Measurements from ENCODE around the gene DMGDH.
"Not testable (repeated sequence)": the region's sequence is repeated elsewhere in the genome, so short reads cannot be mapped to it uniquely, and the experiment has no call there.

Gene DMGDH

DNA sequence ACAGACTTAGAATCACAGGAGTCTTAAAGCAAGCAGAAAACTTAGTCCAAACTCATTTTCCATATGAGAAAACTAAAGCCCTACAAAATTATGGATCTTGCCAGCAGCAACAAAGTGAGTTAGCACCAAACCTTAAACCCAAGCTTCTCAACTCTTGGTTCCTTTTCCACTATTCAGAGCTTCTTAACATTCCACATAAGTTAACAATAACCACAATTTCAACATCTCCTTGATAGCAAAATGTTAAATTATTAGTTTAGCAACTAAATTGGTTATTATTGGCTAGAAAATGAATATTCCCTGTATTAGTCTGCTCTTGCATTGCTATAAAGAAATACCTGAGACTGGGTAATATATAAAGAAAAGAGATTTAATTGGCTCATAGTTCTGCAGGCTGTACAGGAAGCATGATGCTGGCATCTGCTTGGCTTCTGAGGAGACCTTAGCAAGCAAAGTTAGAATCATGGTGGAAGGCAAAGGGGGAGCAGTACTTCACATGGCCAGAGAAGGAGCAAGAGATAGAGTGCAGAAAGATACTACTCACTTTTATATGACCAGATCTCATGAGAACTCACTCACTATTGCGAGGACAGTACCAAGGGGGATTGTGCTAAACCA lies 58.1 kb downstream of the DMGDH start:
- no peak for DNase-seq

DNA sequence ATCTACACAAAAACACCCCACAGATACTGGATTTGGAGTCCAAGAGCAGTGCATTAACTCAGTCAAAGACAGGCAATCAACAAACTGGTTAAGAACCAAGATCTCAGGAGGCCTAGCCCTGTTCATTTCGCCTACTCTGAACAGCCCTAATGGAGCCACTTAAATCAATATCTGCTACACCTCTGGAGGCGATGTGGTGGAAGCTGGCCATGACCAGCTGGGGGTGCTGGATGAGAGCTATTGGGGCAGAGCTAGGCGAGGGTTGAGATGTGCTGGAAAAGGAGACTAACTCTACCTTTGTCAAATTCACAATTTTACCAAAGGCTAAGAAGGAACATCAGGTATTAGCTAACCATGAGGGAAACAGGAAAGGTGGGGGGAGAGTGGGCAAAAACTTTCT lies 61.1 kb downstream of the DMGDH start:
- DNase-seq, result no peak

DNA sequence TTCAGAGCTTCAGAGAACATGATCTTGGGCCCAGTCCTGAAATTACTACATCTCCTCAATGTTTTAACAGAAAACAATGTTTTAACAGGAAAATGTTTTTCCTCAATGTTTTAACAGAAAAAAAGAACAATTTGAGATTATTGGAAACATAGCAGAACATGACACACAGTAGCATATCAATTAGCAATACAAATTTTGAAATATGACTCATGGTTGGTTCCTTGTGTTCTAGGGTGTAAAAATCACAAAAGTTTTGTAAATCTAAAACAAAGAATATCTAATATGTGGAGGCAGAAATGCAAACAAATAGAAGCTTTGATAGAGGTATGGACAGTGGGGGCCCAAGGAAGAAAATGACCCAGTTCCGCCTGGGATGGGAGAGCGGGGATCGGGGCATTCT lies 61.6 kb downstream of the DMGDH start:
- DNase-seq, result no peak

DNA sequence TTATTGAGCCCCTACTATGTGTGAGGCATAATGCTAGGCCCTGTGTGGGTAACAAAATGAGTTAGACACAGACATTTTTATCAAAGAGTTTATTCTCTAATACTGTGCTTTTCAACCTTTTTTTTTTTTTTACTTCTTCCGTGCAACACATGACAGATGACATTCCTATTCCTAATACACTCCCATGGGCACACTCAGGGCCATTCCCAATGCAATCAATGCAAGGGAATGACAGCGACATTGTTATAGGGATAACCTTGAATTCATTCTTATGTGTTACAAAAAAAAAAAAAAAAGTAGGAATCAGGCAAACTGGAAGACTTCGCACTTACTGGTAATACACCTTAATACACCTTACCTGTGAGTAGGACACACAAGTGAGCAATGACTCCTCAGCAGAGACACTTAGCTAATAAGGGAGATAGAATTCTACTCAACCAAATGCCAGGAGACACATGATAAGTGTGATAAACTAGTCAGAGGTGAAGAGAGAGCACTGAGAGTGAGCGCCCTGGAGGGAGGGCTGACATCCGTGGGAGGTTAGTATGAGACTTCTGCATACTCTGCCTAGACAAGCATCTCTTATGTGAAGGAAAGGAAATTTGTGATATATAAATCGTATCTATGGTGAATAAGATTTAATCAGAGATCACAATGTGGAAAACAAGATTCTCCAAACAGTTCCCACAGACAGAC lies 63.4 kb downstream of the DMGDH start:
- no peak for DNase-seq

DNA sequence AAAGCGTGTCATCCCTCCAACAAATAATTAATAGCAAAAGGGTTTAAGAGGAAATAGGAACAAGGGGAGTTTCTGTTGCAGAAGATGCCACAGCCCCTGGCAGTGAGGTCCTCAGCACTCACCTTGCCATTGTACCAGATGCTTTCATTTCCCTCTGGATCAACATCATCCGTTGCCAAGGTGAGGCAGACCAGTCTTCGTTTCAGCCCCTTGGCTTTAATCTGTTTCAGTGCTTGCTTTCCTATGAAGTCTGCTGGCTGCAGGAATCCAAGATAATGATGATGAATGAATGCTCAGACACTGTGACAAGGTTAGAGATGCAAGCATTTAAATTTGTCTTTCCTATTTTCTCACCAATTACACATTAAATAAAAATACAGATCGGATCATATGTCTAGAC lies 64.3 kb downstream of the DMGDH start:
- DNase-seq, result no peak

DNA sequence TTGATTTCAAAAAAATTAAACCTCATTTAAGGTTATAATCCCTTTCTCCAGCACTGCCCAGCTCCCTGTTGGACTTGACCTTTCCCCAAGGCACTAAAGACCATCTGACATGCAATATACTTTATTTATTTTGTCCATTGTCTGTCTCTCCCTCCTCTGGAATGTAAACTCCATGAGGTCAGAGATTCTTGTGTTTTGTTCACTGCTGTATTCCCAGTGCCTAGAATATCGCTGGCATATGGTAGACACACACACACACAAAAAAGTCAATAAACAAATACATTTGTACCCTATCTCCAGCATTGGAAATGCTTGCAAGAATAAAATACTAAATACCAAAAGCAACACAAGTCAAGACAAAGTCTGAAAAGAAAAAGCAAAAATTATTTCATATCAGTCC lies 67.1 kb downstream of the DMGDH start:
- no peak for DNase-seq

DNA sequence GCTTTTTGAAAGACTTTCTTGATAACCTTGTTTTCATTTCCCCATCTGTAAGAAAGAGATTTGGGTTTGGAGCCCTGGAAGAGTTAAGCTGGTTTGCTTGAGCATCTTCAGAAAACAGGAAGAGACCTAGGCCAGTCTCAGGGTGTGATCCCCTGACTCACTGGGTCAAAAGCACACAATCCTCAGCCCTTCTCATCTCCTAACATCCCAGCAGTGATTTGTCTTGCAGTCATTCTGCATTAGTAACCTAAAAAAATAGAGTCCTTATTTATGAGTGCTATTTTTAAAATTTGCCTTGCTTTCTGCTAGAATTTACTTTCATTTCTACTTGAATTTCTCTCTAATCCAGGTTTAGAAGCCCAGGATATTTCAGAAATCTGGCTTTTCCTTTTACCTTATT lies 68.0 kb downstream of the DMGDH start:
- no peak for DNase-seq

DNA sequence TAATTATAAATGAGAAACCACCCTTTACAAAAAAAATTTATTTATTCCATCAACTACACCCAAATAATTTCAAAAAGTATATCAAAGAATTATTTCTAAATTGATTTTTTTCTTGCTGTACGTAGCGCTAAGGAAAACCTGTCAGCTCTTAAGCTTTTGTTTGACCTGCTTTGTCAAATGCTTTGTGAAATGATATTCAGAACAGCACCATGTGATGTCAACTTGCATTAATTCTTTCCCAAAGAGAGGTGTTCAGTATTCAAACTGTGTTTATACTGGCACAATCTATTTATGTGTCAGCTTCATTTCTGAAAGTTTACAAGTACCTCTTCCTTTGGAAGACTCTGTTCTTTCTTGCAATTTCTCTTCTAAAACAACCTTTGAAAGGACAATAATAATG lies 72.4 kb downstream of the DMGDH start:
- DNase-seq, result no peak

DNA sequence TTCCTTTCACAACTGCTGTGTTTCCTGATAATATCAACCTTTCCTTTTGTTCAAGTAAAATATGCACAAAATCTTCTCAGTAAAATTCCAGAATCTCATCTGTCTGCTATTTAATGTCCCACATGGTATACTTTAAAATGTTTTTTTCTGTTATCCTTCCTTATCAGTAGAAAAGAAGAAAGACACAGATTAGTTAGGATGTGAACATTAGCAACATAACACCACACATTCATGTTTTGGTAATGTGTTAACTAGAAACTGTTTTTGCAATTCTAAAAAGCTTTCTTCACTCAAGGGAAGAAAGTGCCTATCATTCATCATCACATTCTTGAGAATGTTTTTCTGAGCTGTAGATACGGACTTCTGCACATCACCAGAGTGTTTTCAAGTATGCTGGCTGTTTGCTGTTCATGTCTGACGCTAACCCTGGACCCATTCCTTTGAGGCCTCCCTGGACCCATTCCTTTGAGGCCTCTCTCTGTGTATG lies 73.9 kb downstream of the DMGDH start:
- DNase-seq, result no peak

DNA sequence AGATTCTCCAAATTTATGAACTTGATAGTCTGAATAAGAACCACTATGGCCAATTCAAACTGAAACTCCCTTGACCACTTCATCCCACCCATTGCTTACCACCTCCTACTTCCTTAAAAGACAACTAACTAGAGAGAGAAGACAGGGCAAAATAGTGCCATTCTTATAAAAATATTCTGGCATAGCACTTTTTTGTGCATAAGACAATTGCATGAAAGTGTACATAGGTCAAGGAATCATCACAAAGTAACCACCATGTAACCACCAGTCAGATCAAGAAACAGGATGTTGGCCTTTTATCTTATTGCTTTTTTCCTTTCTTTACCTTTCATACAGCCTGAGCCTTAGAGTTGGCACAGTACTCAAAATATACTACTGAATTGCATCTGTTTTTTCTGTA lies 76.3 kb downstream of the DMGDH start:
- DNase-seq, result no peak

DNA sequence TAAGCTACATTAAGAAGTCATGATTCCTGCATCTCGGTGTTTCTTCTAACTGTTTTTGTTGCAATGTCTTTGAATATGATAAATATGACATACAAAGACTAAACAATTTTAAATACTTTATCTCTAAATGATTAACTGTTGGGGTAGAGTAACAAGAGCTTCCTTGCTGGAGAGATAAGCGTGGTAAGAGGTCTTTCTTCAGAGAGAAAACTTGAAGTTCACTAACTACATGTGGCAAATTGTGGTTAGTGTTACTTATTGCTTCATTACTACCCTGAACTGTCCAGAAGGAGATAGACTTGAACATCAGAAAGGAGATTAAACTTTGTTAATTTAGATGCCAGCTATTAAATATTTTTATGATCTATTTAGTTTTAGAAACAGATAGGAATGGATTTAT lies 77.3 kb downstream of the DMGDH start:
- no peak for DNase-seq

DNA sequence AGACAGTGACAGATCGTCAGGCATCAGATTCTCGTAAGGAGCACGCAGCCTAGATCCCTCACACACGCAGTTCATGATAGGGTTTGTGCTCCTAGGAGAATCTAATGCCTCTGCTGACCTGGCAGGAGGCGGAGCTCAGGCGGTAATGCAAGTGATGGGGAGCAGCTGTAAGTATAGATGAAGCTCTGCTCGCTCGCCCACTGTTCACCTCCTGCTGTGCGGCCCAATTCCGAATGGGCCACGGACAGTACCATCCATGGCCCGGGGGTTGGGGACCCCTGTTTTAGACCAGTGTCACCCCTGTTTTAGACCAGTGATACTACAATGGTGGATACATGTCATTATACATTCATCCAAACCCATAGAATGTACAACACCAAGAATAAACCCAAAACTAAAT lies 80.4 kb downstream of the DMGDH start:
- DNase-seq, result no peak

DNA sequence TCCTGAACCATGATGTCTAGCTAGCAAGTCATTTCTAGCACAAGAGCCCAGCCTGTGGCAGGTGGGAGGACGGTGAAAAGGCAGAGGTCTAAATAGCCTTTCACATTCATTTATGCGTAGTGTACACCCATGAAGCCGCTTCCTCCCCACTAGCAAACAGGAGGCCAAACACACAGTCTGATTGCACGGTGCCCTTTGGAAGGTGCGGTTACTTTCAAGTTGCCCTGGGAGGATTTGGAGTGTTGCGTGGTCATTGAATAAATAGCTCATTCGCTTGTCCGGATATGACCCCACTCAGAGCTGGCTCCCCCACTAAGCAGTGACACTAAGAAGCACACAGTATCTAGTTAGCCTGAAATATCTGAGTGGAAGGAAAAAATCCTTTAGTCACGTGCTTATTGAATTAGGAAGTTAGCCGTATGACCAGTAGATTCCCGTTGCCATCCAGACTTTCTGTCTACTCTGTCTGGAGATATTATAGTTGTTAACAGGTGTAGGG lies 83.7 kb downstream of the DMGDH start:
- no peak for DNase-seq

DNA sequence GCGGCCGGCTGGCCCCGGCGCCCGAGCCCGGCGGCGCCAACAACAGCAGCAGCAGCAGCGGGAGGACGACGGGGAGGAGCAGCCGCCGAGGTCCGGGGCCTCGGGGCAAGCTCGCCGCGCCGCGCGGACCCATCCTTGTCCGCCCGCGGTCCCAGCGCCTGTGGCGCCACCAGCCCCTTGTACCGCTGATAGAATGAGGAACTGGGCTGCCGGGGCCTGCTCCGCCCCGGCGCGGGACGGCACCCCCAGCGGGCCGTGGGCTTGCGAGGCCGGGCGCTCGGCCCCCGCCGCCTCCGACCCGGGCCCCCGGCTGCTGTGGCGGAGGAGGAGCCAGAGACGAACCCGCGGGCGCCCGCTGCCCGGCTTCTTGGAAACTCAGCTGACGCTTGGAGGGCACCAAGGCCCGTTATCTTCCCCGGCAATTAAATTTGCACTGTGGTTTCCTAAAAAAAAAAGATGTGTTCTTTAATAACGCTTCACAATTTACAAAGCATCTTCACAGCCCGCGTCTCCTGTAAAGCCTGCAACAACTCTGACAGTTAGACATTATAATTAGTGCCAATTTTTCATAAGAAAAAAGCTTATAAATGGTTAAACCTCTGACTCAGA lies 84.3 kb downstream of the DMGDH start, which contains the start of gene ARSB:
Gene ARSB (minus strand): TSS at position 195 of the 609 bp plus-strand sequence. CDS start 62 bp downstream, at position 133.
- DNase-seq, result peak; percentile 21 to 55

DNA sequence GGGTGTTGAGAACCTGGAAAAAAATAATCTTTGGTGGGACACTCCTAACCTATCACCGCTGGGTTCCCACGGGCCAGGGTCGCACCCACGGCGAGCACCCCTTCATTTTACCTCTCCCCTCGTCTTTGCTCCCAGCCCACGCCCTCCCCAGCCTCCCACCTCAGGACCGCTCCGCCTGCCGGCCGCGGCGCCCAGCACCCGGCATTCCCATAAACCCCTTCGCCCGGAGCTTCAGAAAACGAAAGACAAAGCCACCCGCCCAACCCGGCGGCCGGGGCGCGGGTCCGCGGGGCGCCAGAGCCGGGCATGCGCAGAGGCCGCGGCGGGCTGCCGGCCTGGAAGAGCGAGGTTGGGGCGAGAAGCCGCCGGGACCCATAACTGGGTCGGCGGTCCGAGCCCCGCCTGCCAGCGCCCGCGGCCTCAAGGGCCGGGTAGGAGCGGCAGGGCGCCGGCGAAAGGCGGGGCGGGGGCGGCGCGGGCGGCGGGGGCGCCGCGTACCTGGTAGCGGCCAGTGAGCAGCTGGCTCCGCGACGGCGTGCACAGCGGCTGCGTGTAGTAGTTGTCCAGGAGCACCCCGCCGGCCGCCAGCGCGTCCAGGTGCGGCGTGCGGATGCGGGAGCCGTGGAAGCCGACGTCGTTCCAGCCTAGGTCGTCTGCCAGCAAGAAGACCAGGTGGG lies 84.9 kb downstream of the DMGDH start:
- DNase-seq, result peak; percentile 50 to 88

DNA sequence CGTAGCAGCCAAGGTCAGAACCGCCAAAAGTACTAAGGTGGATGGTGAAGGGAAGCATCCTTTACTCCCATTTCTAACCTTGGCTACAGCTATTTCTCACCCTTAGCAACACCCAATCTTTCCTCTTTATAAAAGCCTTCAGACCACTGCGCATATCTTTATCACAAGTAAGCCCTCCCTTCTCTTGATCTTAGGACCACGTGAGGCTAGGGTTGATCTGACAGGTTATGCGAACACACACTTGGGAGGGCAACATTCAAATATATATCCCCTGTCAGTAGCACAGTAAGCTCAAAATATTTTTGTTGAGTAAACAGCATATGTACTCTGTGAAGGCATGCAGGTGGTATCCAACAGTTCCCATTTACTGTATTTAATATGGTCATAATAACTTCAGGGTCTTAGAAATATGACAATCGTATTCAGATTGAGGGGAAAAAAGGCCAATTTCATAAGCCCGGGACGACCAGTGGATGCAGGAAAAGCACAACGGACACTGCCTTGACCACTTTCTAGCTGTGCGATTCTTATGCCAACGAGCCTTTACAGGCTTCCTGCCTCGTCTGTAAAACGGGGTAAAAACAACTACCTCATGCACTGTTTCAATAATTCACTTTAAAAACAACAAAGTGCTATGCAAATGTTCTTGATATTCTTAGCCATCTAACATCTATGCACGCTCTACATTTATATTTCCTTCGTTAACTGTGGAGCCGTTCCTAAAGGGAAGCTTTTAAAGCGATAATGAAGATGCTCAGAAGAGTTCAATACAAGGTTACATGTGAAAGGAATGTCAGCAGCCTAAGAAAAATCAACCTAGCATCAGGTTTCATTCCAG lies 85.7 kb downstream of the DMGDH start:
- DNase-seq, result no peak

DNA sequence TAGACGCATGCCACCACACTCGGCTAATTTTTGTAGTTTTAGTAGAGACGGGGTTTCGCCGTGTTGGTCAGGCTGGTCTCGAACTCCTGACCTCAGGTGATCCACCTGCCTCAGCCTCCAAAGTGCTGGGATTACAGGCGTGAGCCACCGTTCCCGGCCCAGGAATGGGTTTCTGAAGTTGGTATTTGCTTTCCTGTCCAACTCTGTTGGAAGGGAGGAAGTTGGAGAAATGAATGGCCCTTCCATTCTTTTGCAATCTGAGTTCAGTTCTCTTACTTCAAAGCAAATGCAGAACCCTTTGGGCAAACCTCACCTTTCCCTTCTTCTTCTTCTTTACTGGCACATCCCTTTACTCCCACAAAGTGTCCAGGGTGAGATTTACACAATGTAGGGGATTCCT lies 86.3 kb downstream of the DMGDH start:
- DNase-seq, result not testable (repeated sequence)

DNA sequence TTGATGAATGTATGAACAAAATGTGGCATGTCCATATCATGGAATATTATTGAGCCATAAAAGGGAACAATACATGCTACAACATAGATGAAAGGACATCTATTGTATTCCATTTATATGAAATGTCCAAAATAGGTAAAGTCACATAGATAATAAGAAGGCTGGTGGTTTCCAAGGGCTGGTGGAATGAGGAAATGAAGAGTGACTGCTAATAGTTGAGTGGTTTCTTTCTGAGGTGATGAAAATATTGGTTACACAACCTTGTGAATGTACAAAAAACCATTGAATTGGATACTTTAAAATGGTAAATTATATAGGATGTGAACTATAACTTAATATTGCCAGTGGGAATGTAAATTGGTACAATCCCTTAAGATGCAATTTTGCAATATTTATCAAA lies 89.6 kb downstream of the DMGDH start:
- DNase-seq, result no peak

DNA sequence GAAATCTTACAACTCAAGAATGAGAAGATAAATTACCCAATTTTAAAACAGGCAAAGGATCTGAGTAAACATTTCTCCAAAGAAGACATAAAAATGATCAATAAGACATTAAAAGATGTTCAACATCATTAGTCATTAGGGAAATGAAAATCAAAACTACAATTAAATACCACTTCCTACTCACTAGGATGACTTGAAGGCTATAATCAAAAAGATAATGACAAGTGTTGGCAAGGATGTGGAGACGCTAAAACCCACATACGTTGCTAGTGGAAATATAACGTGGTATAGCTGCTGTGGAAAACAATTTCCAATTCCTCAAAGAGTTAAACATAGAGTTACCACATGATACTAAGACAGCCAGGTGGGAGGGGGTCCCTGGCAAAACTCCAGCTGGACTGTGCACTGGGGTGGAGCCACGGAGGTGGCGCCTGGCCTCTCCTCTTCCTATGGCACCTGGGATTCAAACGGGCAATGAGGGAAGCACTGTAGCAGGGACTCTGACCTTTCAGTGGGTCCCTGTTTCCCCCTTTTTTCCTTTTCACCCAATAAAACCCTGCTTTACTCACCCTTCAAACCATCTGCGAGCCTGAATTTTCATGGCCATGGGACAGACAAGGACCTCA lies 90.2 kb downstream of the DMGDH start:
- no peak for DNase-seq

DNA sequence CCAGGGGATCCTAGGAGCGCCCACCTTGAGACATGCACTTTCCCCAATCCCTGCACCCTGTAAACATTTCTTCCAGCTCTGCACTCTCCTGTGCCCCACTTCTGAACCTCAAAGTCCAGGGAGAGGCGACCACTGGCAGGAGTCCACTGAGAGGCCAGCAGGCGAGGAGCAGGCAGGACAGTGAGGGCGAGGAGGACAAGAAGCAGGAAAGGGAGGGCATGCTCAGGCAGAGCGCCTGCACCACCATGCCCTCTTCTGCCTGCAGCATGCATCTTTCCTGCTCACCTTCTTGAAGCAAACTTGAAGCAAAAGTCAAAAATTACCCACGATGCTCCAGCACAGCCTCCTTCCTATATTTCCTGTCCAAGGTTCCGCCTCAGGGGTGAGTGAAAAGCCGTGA lies 94.4 kb downstream of the DMGDH start:
- no peak for DNase-seq

DNA sequence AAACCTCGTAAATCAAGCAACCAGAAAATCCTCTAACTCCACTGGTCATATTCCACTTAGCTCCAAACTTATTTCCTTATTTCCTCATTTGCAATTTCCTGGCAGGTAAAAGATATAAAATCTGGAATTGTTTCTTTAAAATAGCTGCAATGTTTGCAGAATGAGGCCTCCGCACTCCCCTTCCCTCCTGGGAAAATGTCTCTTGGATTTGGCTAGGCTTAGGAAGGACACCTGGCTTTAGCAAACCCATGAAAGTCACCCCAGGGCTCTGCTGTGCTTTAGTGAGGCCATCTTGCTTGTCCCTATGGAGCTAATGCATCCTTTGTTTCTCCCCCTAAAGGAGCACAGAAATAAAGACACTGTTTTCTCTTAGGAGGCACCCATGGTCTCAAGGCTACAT lies 94.9 kb downstream of the DMGDH start:
- DNase-seq, result no peak

DNA sequence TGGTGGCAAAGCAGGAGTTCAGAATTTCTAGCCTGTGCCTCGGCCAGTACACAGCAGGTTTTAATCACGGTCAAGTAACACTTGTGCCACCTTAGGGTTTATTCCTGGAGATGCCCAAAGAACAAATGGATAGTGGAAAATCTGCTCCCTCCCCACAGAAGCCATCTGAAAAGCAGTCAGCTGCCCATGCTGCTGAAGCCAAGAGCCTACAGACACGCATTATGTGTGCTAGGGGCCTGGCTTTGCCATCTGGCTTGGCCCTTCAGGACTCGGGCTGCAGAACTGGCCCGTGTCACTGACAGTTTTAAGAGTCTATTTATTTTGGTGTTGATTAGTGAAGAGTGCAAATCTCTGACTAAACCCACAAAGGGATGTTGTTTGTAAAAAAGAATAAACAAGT lies 95.5 kb downstream of the DMGDH start:
- DNase-seq, result peak in 1 of 2 experiments; percentile 60
